NB4 (cell line): ENCODE results near the gene BRWD1.
"Not testable (repeated sequence)": the region's sequence is repeated elsewhere in the genome, so short reads cannot be mapped to it uniquely, and the experiment has no call there.

Source experiments
- DNase-seq: peaks from one replicate; pipeline ENCODE4 v3.0.0; 2010; ENCODE audit warnings: low read depth
- H3K4me3 ChIP-seq: one replicate; pipeline ENCODE4 v1.5.1; 2011; ENCODE audit warnings: mild to moderate bottlenecking, low read depth, low read length, moderate library complexity
- CTCF ChIP-seq: IDR thresholded peaks from one replicate; pipeline ENCODE4 v1.5.1; 2012; ENCODE audit warnings: low read depth, low read length
- MYC ChIP-seq: IDR thresholded peaks from 2 replicates; pipeline ENCODE4 v1.6.1; 2011; ENCODE audit warnings: low read depth, low read length
- POLR2A ChIP-seq: IDR thresholded peaks from 2 replicates; pipeline ENCODE4 v1.6.1; 2011; ENCODE audit warnings: mild to moderate bottlenecking; ENCODE audit not compliant: insufficient read length; ENCODE audit errors: extremely low read depth
- TF ChIP-seq, protein P1 (sequence below): IDR thresholded peaks from 2 replicates; pipeline ENCODE4 v1.6.1; 2011; ENCODE audit warnings: low read depth, low read length

BRWD1 gene

DNA sequence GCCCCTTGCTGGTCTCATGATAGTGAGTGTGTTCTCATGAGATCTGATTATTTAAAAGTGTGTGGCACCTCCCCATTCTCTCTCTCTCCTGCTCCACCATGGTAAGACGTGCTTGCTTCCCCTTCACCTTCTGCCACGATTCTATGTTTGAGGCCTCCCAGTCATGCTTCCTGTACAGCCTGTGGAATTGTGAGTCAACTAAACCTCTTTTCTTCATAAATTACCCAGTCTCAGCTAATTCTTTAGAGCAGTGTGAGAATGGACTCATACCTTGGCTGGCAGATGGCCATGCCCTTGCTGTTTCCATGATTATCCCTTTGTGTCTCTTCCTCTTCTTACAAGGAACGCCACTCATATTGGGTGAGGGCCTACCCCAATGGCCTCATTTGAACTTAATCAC is 170.5 kb downstream of the BRWD1 start:
- DNase-seq: no peak
- no peak for TF ChIP-seq CTCF
- no peak for TF ChIP-seq POLR2A
- TF ChIP-seq, protein P1, sequence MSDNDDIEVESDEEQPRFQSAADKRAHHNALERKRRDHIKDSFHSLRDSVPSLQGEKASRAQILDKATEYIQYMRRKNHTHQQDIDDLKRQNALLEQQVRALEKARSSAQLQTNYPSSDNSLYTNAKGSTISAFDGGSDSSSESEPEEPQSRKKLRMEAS: no peak
- no peak for TF ChIP-seq MYC
- H3K4me3 ChIP-seq: no peak overlapping the region

- DNase-seq: no peak
- TF ChIP-seq MYC: no peak
- TF ChIP-seq CTCF: no peak
- TF ChIP-seq POLR2A: no peak
- TF ChIP-seq, protein P1: no peak
- H3K4me3 ChIP-seq: no peak overlapping the region
Observed at GRCh38 chr21:39141502-39141901, 171.9 kb downstream of the BRWD1 start.

GRCh38 chr21:39137248-39138178 is 175.9 kb downstream of the BRWD1 start:
- H3K4me3 ChIP-seq: no peak overlapping the region
- TF ChIP-seq CTCF: no peak
- TF ChIP-seq MYC: no peak
- TF ChIP-seq, protein P1: no peak
- TF ChIP-seq POLR2A: no peak
- DNase-seq: peak; percentile 27

DNA sequence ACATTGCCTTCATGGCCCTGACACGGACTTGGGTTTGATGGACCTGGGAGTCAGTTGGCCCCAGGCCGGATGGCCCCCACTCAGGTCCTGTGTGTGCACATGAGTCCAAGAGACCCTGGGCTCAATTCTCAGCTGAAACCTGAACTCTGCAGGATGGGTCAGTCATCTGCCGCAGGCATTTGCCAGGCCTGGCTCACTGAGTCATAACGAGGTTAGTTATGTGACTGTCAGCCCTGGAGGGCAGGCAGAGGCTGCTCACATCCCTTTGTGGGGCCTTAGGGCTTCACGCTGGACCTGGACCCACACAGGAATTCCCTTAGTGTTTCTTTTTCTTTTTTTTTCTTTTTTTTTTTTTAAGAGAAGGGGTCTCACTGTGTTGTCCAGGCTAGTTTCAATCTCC is 176.7 kb downstream of the BRWD1 start:
- DNase-seq: no peak

GRCh38 chr21:39136138-39136537 is 177.3 kb downstream of the BRWD1 start:
- not testable (repeated sequence) for H3K4me3 ChIP-seq
- peak; percentile 57 for DNase-seq
- TF ChIP-seq CTCF: peak; percentile 36

More for the DNA sequence above, 176.7 kb downstream of the BRWD1 start:
- no peak for TF ChIP-seq CTCF
- TF ChIP-seq, protein P1: no peak
- TF ChIP-seq POLR2A: no peak
- TF ChIP-seq MYC: no peak
- no peak overlapping the region for H3K4me3 ChIP-seq
